IPS-NIHi7 (cell line): ENCODE measurements around the gene DPP6.
"Not testable (repeated sequence)": the region's sequence is repeated elsewhere in the genome, so short reads cannot be mapped to it uniquely, and the experiment has no call there.

Experiments used
- DNase-seq: peaks from one replicate; pipeline ENCODE4 v3.0.0; 2012; ENCODE audit warnings: mixed read lengths; ENCODE audit errors: extremely low spot score

Gene DPP6

GRCh38 chr7:154653281-154653680, 601.1 kb downstream of the DPP6 start:
- no peak for DNase-seq

- no peak for DNase-seq
Measured at GRCh38 chr7:154656618-154657017, 604.4 kb downstream of the DPP6 start.

DNA sequence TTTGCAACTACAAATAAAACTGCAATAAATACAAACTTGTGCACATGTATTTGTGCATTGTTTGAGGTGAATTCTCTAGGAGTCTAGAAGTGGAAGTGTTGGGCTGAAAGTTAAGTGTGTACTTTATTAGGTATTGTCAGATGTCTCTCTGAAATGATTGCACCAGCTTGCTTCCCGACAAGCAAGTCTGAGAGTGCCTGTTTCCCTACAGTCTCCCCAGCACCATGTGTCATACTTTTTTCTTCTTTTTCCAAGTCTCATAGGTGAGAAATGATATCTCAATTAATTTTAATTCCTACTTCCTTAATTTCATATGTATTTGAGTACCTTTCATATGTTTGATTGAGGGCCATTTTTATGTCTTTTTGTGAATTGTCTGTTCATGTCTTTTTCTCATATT, 614.6 kb downstream of the DPP6 start:
- DNase-seq, result no peak

GRCh38 chr7:154672659-154673415, 620.6 kb downstream of the DPP6 start:
- no peak for DNase-seq

GRCh38 chr7:154674191-154674590, 622.0 kb downstream of the DPP6 start:
- DNase-seq, result no peak

DNA sequence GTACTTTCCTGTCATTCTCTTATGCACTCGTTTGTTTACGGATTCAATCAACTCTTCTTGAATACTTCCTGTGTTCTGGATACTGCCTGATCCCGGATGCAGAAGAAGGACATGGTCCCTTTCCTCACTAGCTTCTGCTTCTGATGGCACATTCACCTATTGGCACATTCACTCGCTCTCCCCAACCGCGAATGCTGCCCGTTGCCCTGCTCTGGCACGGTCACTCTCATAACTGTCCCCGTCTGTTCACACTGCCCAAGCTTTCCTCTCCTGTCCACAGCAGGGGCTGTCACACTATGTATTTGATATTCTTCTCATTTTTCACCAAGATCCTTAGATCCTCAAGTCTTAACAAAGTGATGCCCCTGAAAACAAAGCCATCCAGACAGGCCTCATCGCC, 623.4 kb downstream of the DPP6 start:
- DNase-seq, result no peak

DNA sequence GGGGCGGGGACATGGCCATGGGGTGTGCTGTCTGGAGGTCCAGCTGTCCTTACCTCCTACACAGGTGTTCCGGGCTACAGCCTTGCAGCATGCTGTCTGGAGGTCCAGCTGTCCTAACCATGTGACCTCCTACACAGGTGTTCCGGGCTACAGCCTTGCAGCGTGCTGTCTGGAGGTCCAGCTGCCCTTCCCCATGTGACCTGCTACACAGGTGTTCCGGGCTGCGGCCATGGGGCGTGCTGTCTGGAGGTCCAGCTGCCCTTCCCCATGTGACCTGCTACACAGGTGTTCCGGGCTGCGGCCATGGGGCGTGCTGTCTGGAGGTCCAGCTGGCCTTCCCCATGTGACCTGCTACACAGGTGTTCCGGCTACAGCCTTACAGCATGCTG, 623.8 kb downstream of the DPP6 start:
- DNase-seq, result not testable (repeated sequence)

DNA sequence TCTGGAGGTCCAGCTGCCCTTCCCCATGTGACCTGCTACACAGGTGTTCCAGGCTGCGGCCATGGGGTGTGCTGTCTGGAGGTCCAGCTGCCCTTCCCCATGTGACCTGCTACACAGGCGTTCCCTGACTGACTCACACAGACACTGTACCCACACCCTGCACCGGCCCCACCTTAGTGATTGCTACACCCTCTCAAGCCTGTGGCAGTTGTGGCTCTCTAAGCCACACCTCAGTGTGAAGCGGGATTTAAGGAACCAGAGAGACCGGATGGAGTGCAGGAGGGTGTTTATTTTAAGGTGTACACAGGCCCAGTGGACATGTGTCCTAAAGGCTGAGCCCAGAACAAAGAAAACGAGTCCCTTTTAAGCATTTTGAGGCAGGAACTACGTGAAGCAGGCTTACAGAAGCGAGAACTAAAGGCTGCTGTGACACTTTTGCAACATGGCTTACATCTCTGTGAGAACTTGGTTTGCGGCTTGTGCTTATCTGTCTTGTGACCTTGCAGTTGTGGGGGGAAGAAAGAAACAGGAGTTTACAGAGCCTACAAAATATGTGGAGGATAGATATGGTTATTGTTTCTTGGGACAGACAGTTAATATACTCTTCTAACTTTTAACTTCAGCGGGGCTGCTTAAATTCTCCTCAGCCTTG, 624.4 kb downstream of the DPP6 start:
- no peak for DNase-seq

DNA sequence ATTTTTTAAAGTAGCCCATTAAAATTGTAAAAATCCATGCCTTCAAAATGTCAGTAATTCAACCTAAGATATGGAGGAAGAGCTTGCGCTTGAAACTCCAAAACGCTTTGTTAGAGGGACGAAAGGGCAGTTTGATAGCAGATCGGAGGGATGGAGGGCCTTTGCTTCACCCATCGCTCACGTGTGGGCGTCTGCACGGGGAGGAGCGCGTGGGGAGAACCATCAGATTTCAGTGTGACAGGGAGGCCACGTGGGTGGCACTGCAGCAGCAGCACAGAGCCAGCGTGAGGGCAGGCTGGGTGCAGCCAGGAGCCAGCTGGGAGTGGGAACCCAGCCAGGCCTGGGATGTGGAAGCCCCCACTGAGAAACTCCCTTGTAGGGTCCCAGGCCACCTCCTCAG, 625.3 kb downstream of the DPP6 start:
- DNase-seq, result no peak

DNA sequence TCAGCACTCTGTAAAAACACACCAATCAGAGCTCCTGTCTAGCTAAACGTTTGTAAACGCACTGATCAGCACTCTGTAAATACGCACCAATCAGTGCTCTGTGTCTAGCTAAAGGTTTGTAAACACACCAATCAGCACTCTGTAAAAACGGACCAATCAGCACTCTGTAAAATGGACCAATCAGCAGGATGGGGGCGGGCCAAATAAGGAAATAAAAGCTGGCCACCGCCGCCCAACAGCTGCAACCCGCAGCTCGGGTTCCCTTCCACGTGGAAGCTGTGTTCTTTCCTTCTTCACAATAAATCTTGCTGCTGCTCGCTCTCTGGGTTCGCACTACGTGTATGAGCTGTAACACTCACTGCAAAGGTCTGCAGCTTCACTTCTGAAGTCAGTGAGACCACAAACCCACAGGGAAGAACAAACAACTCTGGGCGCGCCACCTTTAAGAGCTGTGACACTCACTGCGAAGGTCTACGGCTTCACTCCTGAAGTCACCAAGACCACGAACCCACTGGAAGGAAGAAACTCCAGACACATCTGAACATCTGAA, 625.9 kb downstream of the DPP6 start:
- not testable (repeated sequence) for DNase-seq

- no peak for DNase-seq
Measured at GRCh38 chr7:154679379-154680053, 627.3 kb downstream of the DPP6 start.

GRCh38 chr7:154680894-154681659, 628.9 kb downstream of the DPP6 start:
- DNase-seq, result no peak

GRCh38 chr7:154682003-154682402, 629.8 kb downstream of the DPP6 start:
- no peak for DNase-seq

DNA sequence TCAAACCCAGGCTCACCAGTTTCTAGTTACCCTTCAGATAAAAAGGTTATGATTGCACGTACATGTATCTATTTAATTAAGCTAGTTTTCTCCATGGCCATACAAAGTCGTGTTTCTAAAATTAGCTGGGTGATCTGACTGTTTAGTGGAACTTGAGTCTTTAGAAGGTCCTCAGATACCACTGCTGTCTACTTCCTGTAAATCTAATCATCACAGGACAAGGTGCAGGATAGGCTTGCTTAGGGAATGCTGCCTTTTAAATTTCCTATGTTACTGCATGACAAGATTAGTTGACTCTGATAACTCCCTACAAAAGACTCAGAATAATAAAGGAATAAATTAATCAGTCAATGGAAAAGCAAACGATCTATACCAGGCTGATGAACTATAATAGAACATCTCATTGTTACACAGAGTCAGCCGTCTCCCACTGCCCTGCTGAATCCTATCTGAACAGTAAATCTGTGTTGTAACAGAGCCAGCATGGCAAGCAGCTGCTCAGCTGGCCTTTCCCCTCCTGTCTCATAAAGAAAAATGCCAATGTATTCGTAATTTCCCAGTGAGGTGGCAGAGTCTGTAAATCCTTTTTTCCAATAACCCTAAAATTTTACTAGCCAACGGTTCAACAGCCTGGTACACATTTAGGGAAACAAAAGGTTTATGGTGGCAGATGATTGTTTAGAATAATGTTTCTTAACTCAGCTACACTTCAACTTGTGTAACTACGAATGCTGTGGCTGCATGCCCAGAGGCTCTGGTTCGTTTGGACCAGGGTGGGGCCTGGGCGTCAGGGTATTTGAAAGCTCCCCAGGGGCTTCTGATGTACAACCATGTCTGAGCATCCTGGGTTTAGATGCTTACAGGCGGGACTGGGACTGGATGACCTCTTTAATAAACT, 632.7 kb downstream of the DPP6 start:
- no peak for DNase-seq

DNA sequence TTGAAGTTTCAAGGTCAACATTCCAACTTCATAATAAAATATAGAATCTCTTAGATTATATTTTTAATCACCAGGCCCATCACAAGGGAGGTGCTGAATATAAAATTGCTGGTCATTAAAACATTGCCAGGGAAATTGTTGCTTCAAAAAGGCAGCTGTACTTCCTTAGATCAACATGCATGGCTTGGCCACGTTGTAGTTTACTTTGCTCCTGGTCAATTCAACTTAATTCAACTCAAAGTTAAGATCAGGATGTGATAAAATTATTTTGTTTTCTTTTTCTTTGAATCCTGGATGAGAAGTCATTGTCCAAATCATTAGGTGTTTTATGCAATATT, 633.3 kb downstream of the DPP6 start:
- DNase-seq, result no peak

DNA sequence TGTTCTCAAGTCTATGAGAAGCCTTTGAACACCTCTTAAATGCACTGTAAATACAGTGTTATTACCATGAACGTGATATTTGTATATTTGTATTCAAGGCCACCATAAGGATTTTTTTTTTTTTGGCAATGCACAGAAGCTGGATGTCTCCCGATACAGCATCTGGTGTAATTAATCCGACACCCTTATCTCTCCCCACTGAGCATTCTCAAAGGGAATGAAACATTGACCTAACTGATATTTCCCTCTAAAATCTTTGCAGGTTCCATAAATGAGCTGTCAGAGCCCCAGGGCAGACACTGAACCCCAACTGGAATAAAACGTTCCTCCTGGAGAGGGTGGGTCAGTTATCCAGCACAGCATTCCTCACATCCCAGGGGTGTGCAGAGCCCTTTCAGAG, 634.1 kb downstream of the DPP6 start:
- no peak for DNase-seq

GRCh38 chr7:154688952-154689351, 636.8 kb downstream of the DPP6 start:
- no peak for DNase-seq

GRCh38 chr7:154690411-154690810, 638.2 kb downstream of the DPP6 start:
- DNase-seq, result no peak

DNA sequence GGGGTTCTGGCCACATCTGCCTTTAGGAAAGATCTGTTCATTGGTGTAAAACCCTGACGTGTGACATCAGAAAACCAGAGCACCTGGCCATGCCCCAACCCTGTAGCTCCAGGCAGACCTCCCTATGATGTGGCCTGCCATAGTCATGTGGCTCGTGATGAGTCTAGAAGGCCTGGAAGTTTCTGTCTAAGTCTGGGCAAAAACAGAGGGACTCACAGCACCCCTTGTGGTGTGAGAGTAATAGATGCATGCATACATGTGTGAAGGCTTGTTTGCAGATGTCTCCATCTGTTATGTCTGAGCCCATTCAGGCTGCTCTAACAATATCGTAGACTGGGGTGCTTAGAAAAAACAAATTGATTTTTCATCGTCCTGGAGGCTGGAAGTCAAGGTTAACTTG, 641.5 kb downstream of the DPP6 start:
- DNase-seq, result no peak

- no peak for DNase-seq
Measured at GRCh38 chr7:154695836-154696235, 643.6 kb downstream of the DPP6 start.

DNA sequence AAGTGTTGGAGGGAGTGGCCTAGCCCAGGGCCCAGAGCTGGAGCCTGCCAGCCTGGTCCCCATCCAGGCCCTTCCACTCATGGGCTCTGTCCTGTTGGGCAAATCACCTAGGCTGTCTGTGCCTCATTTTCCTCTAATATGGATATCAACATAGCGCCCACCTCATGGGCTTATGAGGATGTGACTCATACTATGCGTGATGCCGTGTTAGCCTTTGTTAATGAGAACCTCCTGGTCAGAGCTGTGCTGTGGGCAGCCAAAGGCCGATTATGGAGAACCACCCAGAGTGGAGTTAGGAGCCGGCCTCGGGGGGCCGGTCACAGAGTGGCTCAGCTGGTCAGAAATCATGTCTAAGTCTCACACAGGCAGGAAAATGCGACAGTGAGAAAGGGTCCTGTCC, 644.4 kb downstream of the DPP6 start:
- no peak for DNase-seq
